ENCODE results near the gene LLGL2.

LLGL2 gene

DNA sequence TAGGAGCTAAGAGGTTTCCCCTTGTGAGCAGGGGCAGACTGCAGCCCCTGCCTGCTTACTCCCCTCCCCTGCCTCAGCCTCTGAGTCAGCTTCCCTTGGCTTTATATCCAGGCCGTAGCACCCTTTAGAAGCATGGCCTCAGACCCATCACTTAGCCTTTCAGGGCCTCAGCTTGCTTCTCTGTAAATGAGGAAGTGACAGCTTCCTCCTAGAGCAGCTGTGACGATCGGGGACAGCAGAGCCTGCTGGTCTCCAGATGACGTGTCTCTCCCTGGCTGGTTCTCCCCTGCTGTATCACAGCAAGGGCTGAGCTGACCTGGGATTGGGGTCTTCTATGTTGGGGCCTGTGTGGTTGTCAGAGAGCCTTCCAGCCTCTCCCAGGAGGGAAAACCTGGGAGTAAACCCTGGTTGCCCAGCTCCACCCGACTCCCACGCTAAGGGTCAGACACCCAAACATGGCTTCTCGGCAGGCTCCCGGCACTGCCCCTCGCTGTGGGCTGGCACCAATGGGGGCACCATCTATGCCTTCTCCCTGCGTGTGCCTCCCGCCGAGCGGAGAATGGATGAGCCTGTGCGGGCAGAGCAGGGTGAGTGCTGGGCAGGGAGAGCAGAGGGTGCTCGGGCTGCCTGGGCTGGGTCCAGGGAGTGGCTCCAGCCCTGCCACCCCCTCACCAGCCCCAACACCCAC lies 45.8 kb downstream of the LLGL2 start:
- no peak for TF ChIP-seq ZFX (IDR thresholded peaks at IDR 0.05)
- TF ChIP-seq, protein P1, sequence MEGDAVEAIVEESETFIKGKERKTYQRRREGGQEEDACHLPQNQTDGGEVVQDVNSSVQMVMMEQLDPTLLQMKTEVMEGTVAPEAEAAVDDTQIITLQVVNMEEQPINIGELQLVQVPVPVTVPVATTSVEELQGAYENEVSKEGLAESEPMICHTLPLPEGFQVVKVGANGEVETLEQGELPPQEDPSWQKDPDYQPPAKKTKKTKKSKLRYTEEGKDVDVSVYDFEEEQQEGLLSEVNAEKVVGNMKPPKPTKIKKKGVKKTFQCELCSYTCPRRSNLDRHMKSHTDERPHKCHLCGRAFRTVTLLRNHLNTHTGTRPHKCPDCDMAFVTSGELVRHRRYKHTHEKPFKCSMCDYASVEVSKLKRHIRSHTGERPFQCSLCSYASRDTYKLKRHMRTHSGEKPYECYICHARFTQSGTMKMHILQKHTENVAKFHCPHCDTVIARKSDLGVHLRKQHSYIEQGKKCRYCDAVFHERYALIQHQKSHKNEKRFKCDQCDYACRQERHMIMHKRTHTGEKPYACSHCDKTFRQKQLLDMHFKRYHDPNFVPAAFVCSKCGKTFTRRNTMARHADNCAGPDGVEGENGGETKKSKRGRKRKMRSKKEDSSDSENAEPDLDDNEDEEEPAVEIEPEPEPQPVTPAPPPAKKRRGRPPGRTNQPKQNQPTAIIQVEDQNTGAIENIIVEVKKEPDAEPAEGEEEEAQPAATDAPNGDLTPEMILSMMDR (conservative IDR thresholded peaks at IDR 0.05): no peak
- H3K27ac ChIP-seq: no peak overlapping the region; the same call in 1 of the 2 replicates

DNA sequence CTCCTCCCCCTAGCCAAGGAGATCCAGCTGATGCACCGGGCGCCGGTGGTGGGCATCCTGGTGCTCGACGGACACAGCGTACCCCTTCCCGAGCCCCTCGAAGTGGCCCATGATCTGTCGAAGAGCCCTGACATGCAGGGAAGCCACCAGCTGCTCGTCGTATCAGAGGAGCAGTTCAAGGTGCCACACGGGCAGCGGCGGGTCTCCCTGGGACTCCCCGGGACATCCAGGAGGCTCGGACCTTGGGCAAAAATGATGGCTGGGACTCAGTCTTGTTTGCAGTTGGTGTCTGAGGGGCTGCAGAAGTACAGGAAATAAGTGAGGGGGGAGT lies 46.4 kb downstream of the LLGL2 start:
- TF ChIP-seq, protein P1 (conservative IDR thresholded peaks at IDR 0.05): no peak
- no peak for TF ChIP-seq ZFX (IDR thresholded peaks at IDR 0.05)
- H3K27ac ChIP-seq: peak overlapping the region; percentile 17; the same call in 1 of the 2 replicates

DNA sequence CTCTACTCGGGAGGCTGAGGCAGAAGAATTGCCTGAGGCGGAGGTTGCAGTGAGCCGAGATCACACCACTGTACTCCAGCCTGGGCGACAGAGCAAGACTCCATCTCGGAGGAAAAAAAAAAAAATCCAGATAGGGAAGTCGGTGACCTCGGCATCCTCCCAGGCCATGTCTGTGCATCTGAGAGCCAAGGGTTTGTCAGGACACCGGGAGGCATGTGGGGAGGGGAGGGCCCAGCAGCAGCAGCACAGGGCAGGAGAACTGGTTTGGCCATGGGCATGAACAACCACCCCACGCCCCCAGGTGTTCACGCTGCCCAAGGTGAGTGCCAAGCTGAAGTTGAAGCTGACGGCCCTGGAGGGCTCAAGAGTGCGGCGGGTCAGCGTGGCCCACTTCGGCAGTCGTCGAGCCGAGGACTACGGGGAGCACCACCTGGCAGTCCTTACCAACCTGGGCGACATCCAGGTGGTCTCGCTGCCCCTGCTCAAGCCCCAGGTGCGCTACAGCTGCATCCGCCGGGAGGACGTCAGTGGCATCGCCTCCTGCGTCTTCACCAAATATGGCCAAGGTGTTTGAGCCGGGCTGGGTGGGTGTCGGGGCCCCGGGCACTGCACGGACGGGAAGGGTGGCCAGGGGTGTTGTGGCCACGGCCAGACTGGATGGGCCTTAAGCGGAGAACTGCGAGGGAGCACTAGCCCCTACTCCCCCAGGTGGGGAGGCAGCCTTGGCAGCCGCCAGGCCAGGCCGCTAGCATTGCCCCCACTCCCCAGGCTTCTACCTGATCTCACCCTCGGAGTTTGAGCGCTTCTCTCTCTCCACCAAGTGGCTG lies 47.4 kb downstream of the LLGL2 start:
- peak overlapping the region; percentile 17; the same call in 1 of the 2 replicates for H3K27ac ChIP-seq
- TF ChIP-seq, protein P1 (conservative IDR thresholded peaks at IDR 0.05): no peak
- TF ChIP-seq ZFX (IDR thresholded peaks at IDR 0.05): no peak

DNA sequence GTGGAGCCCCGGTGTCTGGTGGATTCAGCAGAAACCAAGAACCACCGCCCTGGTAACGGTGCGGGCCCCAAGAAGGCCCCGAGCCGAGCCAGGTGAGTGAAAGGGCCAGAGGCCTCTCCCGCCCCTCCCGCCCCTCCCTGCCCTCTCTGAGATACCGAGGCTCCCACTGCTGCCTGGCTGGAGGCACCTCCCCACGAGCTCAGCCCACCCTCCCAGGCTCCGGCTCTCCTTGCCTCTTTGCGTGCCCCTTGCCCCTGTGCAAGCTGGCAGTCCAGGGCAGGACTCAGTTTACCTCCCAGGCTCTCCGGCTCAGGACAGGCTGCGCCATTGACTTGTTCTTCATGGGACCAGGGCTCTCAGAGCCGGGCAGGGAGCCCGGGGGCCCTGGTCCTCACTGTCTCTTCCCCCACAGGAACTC lies 48.1 kb downstream of the LLGL2 start:
- TF ChIP-seq, protein P1 (conservative IDR thresholded peaks at IDR 0.05): no peak
- TF ChIP-seq ZFX (IDR thresholded peaks at IDR 0.05): no peak
- no peak overlapping the region for H3K27ac ChIP-seq

DNA sequence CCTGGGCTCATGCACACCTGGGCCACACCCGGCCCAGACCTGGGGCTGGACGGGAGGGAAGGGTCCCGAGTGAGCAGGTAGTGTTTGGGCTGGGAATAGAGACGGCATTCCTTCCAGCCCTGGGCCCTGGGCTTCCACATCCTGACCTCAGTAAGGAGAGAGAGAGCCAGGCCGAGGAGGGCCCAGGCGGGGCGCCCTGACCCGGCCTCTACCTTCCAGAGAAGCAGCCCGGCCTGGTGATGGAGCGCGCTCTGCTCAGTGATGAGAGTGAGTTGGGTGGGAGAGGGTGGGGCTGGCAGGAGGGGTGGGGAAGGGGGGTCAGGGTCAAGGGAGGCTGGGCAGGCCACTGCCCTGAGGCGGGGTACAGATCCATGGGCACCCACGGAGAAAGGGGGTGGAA lies 48.5 kb downstream of the LLGL2 start:
- TF ChIP-seq ZFX (IDR thresholded peaks at IDR 0.05): no peak
- H3K27ac ChIP-seq: no peak overlapping the region

DNA sequence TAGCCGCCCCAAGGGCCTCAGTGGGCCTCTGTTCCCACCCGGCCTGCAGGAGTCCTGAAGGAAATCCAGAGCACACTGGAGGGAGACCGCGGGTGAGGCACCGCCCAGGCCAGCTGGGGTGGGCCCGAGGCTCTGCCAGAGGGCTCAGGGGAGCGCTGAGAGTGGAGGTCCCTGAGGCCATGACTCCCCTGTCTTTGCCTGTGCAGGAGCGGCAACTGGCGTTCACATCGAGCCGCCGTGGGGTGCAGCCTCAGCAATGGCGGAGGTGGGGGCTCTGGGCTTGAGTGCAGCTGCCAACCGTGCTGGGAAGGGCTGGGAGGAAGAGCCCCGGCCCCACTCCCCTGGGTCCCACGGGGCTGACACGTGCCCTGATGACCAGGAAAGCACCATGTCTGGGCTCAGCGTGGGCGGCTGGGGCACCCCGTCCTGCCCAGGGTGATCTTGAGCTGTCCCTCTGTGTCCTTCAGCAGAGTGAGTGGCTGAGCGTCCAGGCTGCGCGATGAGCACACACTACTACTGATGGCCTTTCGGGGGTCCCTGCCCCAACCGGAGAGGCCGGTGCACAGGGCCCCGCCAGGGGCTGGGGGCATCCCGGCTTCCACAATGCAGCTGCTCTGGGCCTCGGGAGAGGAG lies 49.0 kb downstream of the LLGL2 start:
- H3K27ac ChIP-seq: no peak overlapping the region
- TF ChIP-seq ZFX (IDR thresholded peaks at IDR 0.05): no peak
- TF ChIP-seq, protein P1 (conservative IDR thresholded peaks at IDR 0.05): no peak

DNA sequence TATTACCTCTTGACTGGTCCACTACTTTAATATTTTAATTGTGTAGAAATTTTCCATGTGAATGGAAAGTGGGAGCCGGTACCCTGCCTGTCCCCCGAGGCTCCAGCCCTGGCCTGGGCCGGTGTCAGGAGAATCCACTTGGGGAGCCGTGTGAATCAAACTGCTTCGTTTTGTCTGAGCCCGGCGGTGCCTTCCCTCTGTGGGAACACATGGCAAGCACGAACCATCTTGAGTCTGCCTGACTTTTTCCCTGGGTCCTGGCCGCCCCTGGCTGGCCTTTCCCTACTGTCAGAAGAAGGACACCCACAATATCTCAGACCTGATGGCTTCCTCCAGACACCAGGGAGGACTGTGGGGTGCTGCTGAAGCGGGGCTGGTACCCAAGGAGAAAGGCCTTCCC lies 49.7 kb downstream of the LLGL2 start:
- TF ChIP-seq, protein P1 (conservative IDR thresholded peaks at IDR 0.05): no peak
- TF ChIP-seq ZFX (IDR thresholded peaks at IDR 0.05): no peak
- no peak overlapping the region for H3K27ac ChIP-seq
